Smooth muscle cell (in vitro differentiated cells): Measurements from ENCODE around the gene MOCS2. TPM values are rescaled to one million over a fixed set of nuclear protein-coding genes. Genes with fewer than 3 reads are reported as not detected.

ENCODE experiments used
- DNase-seq: peaks from one replicate; lab custom pipeline; 2025; ENCODE audit not compliant: unreplicated experiment; lab: John Stamatoyannopoulos, UW
- H2AFZ ChIP-seq: fragments of 200-600 bp; sonication (generic); 2 replicates; pipeline ENCODE4 v1.6.0; 2016; ENCODE audit warnings: antibody characterized with exemption, low read depth, mild to moderate bottlenecking
- H3F3A ChIP-seq: fragments of 200-600 bp; sonication (generic); 2 replicates; pipeline ENCODE4 v1.6.0; 2017; ENCODE audit warnings: antibody characterized with exemption, low read depth
- H3K27ac ChIP-seq: fragments of 200-600 bp; sonication (generic); 2 replicates; pipeline ENCODE4 v1.5.1; 2016; ENCODE audit warnings: low read depth, mild to moderate bottlenecking
- H3K27me3 ChIP-seq: fragments of 200-600 bp; sonication (generic); 2 replicates; pipeline ENCODE4 v1.6.1; 2016; ENCODE audit warnings: low read depth, mild to moderate bottlenecking
- H3K36me3 ChIP-seq: fragments of 200-600 bp; sonication (generic); 2 replicates; pipeline ENCODE4 v1.5.1; 2016; ENCODE audit warnings: low read depth
- H3K4me1 ChIP-seq: fragments of 200-600 bp; sonication (generic); 2 replicates; pipeline ENCODE4 v1.5.1; 2016; ENCODE audit warnings: low read depth
- H3K4me2 ChIP-seq: fragments of 200-600 bp; sonication (generic); 2 replicates; pipeline ENCODE4 v1.6.0; 2016; ENCODE audit warnings: mild to moderate bottlenecking
- H3K4me3 ChIP-seq: fragments of 200-600 bp; sonication (generic); 2 replicates; pipeline ENCODE4 v1.5.1; 2016; ENCODE audit warnings: mild to moderate bottlenecking
- H3K79me2 ChIP-seq: fragments of 200-600 bp; sonication (generic); 2 replicates; pipeline ENCODE4 v1.6.0; 2016; ENCODE audit warnings: low read depth, mild to moderate bottlenecking
- H3K9ac ChIP-seq: fragments of 200-600 bp; sonication (generic); 2 replicates; pipeline ENCODE4 v1.6.0; 2016; ENCODE audit warnings: low read depth
- H3K9me3 ChIP-seq: fragments of 200-600 bp; sonication (generic); replicated peaks from 2 replicates; pipeline ENCODE4 v1.5.1; 2016; ENCODE audit warnings: low read depth
- H4K20me1 ChIP-seq: fragments of 200-600 bp; sonication (generic); 2 replicates; pipeline ENCODE4 v1.6.0; 2016; ENCODE audit warnings: low read depth
- WGBS: methylation state at CpG from one replicate; pipeline ENCODE4 v1.1.7; 2016; ENCODE audit warnings: low lambda C conversion rate; 5-methylcytosine and 5-hydroxymethylcytosine counted together
- polyA plus RNA-seq: library from polyadenylated mRNA; unstranded; fragments of >200 nt; fragmentation: Nextera tagmentation; extraction: Ambion mirVana; gene quantifications from 2 replicates; pipeline ENCODE4 v1.2.1, GENCODE V29; 2016
- total RNA-seq: library from RNA; depleted of rRNA; stranded (reverse); fragments of >200 nt; gene quantifications from 2 replicates; pipeline ENCODE4 v1.2.3, GENCODE V29; 2014
- TF ChIP-seq, protein P1 (sequence below): fragments of 200-600 bp; sonication (generic); IDR thresholded peaks from 2 replicates; pipeline ENCODE4 v1.5.1; 2017; ENCODE audit warnings: borderline replicate concordance, mild to moderate bottlenecking, antibody characterized with exemption; ENCODE audit not compliant: insufficient read depth, poor library complexity, severe bottlenecking

Gene MOCS2
- total and polyA plus RNA-seq, 2 experiments from 2014 or later: 44.8 to 56.3 TPM

DNA sequence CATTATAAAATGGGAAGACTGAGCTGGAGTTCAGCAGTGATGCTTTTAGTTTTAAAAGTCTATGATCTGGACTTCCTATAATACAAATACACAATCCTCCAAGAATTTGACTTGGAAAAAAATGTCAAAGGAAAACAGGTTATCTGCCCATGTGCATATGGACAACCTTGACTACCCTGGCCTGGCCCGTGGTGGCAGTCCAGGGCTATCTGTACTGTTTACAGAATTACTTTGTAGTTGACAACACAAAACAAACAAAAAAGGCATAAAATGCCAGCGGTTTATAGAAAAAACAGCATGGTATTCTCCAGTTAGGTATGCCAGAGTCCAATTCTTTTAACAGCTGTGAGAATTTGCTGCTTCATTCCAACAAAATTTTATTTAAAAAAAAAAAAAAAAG, 17.3 kb downstream of the MOCS2 start:
- Histone ChIP-seq H3K4me3 (no peak overlapping the region), H3K9ac (no peak overlapping the region), H3K79me2 (no peaks in the 10 kb centered on the region), H3K27me3 (no peaks in the 10 kb centered on the region), H2AFZ (no peak overlapping the region), H4K20me1 (no peaks in the 10 kb centered on the region), H3K27ac (no peak overlapping the region), H3K9me3 (no peaks in the 10 kb centered on the region), H3K36me3 (no peaks in the 10 kb centered on the region), H3F3A (no peaks in the 10 kb centered on the region), H3K4me1 (no peaks in the 10 kb centered on the region), H3K4me2 (no peak overlapping the region)
- DNase-seq: no peak
- TF ChIP-seq, protein P1, sequence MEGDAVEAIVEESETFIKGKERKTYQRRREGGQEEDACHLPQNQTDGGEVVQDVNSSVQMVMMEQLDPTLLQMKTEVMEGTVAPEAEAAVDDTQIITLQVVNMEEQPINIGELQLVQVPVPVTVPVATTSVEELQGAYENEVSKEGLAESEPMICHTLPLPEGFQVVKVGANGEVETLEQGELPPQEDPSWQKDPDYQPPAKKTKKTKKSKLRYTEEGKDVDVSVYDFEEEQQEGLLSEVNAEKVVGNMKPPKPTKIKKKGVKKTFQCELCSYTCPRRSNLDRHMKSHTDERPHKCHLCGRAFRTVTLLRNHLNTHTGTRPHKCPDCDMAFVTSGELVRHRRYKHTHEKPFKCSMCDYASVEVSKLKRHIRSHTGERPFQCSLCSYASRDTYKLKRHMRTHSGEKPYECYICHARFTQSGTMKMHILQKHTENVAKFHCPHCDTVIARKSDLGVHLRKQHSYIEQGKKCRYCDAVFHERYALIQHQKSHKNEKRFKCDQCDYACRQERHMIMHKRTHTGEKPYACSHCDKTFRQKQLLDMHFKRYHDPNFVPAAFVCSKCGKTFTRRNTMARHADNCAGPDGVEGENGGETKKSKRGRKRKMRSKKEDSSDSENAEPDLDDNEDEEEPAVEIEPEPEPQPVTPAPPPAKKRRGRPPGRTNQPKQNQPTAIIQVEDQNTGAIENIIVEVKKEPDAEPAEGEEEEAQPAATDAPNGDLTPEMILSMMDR: no peak
- 90% methylated on average over 2 of the region's 2 CpGs for WGBS

DNA sequence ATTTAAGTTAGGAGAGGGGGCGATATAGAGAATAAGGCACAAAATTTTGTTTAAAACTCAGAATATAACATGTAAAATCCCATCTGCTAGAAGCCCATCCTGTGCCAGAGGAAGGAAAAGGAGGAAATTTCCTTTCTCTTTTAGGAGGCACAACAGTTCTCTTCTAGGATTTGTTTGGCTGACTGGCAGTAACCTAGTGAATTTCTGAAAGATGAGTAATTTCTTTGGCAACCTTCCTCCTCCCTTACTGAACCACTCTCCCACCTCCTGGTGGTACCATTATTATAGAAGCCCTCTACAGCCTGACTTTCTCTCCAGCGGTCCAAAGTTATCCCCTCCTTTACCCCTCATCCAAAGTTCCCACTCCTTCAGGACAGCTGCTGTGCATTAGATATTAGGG, 18.3 kb downstream of the MOCS2 start:
- Histone ChIP-seq H3K4me3 (no peak overlapping the region), H3F3A (no peaks in the 10 kb centered on the region), H4K20me1 (no peaks in the 10 kb centered on the region), H3K27me3 (no peaks in the 10 kb centered on the region), H3K36me3 (no peaks in the 10 kb centered on the region), H3K27ac (no peak overlapping the region), H3K9me3 (no peaks in the 10 kb centered on the region), H3K79me2 (no peaks in the 10 kb centered on the region), H3K4me1 (no peaks in the 10 kb centered on the region), H3K4me2 (no peak overlapping the region), H2AFZ (no peak overlapping the region), H3K9ac (no peak overlapping the region)
- WGBS: 90% methylated on average over 2 of the region's 2 CpGs
- DNase-seq: no peak
- TF ChIP-seq, protein P1: peak; percentile 0

DNA sequence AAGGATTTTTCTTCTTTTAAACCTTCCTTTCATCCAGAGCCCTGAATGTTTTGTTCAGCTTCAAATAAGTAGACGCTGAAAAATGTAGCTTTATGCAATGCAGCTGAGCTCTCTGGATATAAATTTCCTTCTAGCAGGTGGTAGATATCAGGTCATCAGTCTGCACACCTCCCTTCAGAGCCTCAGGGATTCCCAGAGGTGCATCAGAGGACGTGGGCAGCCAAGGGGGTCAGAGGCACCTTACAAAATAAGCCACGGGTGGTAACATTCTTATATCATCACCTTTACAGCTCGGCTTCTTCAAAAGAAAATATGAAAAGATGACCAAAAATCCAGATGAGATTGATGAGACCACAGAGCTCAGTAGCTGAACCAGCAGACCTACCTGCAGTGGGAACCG, 19.3 kb downstream of the MOCS2 start:
- Histone ChIP-seq H4K20me1 (no peaks in the 10 kb centered on the region), H3K27me3 (no peaks in the 10 kb centered on the region), H3K27ac (no peak overlapping the region), H3K4me2 (no peak overlapping the region), H3K9me3 (no peaks in the 10 kb centered on the region), H3K4me1 (no peaks in the 10 kb centered on the region), H3K79me2 (no peaks in the 10 kb centered on the region), H3K9ac (no peak overlapping the region), H3K4me3 (no peak overlapping the region), H3K36me3 (no peaks in the 10 kb centered on the region), H2AFZ (no peak overlapping the region), H3F3A (no peaks in the 10 kb centered on the region)
- 86% methylated on average over 5 of the region's 5 CpGs for WGBS
- DNase-seq: no peak
- TF ChIP-seq, protein P1: no peak

DNA sequence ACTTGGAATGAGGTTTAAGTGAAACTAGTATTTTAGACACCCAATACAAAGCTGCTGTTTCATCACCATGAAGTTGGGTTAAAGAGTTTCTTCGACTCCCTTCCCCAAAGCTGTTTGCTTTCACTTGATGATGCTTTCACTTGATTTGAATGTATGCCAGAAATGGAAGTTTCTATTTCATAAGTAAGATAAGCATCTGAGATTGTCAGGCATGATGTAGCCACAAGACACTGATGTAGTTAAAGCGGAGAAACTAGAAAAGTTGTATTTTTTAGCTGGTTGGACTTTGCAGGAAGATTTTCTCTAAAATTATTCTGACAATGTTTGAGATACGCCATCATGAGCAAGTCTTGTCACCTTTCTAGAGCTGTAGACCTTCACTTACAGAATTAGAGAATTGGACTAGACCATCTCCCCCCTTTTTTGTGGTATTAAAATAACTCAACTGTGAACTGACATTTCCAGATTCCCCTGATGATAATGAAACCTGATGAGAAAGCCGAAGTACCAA, 20.0 kb downstream of the MOCS2 start:
- Histone ChIP-seq H3F3A (no peaks in the 10 kb centered on the region), H3K36me3 (no peaks in the 10 kb centered on the region), H3K4me3 (no peak overlapping the region), H3K27me3 (no peaks in the 10 kb centered on the region), H3K9me3 (no peaks in the 10 kb centered on the region), H2AFZ (no peak overlapping the region), H4K20me1 (no peaks in the 10 kb centered on the region), H3K4me2 (no peak overlapping the region), H3K9ac (no peak overlapping the region), H3K27ac (no peak overlapping the region), H3K4me1 (no peaks in the 10 kb centered on the region), H3K79me2 (no peaks in the 10 kb centered on the region)
- WGBS: 98% methylated on average over 4 of the region's 4 CpGs
- TF ChIP-seq, protein P1: no peak
- DNase-seq: no peak
